HFF-Myc (cell line): ENCODE measurements around the gene BCDIN3D.

Experiments used
- DNase-seq: peaks from one replicate; pipeline ENCODE4 v3.0.0-alpha.2; 2011; ENCODE audit warnings: low read depth; ENCODE audit errors: extremely low read depth
- H3K4me3 ChIP-seq: replicated peaks from 2 replicates; pipeline ENCODE4 v1.5.1; 2011; ENCODE audit warnings: low read depth, mild to moderate bottlenecking, control low read depth, low read length
- TF ChIP-seq, protein P1 (sequence below): IDR thresholded peaks from 2 replicates; pipeline ENCODE4 v1.5.1; 2012; ENCODE audit warnings: mild to moderate bottlenecking, low read depth, low read length, control low read depth; ENCODE audit errors: missing control alignments

The BCDIN3D gene

DNA sequence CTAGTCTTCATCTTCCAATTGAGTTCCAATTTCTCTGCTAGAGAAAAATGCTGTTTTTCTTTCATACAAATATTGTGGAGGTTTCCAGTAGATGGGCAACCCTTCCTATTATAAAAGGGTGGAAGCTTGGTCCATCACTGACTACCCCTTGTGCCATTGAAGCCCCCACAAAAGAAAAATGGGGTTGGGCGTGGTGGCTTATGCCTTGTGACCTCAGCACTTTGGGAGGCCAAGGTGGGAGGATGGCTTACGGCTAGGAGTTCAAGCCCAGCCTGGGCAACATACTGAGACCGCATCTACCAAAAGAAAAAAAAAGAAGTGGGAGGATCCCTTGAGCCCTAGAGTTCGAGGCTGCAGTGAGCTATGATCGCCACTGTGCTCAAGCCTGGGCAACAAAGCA is 37.5 kb downstream of the BCDIN3D start:
- no peak overlapping the region for H3K4me3 ChIP-seq
- no peak for DNase-seq
- TF ChIP-seq, protein P1, sequence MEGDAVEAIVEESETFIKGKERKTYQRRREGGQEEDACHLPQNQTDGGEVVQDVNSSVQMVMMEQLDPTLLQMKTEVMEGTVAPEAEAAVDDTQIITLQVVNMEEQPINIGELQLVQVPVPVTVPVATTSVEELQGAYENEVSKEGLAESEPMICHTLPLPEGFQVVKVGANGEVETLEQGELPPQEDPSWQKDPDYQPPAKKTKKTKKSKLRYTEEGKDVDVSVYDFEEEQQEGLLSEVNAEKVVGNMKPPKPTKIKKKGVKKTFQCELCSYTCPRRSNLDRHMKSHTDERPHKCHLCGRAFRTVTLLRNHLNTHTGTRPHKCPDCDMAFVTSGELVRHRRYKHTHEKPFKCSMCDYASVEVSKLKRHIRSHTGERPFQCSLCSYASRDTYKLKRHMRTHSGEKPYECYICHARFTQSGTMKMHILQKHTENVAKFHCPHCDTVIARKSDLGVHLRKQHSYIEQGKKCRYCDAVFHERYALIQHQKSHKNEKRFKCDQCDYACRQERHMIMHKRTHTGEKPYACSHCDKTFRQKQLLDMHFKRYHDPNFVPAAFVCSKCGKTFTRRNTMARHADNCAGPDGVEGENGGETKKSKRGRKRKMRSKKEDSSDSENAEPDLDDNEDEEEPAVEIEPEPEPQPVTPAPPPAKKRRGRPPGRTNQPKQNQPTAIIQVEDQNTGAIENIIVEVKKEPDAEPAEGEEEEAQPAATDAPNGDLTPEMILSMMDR: no peak

DNA sequence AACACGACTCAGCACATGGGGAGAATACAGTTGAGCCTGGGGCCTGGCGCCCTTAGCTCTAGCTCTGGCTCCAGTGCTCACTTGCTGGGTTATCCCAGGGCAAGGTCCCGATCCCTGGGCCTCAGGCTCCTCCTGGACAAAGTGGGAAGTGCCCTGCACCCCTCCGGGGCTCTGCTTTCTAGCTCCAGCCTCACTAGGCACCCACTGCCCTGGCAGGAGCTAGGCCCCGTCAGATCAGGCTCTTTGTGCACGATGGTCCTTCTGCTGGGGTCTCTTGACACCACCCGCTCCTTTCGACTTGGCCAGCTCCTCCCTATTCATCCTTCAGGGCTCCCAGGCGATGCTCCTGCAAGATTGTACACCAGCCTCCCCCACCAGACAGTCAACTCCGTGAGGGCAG is 38.1 kb downstream of the BCDIN3D start:
- H3K4me3 ChIP-seq: no peak overlapping the region
- DNase-seq: no peak
- TF ChIP-seq, protein P1: no peak

DNA sequence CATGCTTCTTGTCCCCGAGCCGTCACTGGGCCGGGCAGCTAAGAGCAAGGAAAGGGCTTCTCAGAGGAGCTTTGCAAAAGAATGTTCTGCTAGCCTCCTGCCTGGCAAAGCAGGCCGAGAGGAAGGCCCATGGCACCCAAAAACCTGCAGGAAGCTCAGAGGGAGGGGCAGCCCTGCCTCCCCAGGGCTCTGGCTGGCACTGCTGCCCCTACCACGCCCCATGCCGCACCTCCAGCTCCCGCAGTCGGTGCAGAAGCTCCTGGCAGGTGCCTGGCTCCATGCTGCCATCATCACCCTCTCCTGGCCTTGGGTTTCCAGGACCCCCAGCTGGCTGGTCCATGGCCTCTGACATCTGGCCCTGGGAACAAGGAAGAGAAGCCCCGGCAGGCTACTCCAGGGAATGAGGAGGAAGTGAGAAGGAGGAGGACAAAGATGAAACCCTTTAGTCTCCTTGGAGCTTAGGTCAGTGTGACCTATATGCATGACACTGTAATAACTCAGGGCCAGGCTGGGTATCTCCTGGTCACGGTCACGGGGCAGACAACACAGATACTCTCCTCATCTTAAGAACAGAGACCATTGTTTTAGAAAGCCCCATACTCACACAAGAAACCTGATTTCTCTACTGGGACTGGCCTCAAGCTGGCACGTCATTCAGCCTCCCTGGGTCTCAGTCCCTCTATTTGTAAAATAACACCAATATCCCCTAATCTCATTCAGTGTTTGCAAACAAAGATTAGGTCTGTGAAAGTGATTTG is 39.0 kb downstream of the BCDIN3D start:
- TF ChIP-seq, protein P1: no peak
- no peak overlapping the region for H3K4me3 ChIP-seq
- DNase-seq: no peak

DNA sequence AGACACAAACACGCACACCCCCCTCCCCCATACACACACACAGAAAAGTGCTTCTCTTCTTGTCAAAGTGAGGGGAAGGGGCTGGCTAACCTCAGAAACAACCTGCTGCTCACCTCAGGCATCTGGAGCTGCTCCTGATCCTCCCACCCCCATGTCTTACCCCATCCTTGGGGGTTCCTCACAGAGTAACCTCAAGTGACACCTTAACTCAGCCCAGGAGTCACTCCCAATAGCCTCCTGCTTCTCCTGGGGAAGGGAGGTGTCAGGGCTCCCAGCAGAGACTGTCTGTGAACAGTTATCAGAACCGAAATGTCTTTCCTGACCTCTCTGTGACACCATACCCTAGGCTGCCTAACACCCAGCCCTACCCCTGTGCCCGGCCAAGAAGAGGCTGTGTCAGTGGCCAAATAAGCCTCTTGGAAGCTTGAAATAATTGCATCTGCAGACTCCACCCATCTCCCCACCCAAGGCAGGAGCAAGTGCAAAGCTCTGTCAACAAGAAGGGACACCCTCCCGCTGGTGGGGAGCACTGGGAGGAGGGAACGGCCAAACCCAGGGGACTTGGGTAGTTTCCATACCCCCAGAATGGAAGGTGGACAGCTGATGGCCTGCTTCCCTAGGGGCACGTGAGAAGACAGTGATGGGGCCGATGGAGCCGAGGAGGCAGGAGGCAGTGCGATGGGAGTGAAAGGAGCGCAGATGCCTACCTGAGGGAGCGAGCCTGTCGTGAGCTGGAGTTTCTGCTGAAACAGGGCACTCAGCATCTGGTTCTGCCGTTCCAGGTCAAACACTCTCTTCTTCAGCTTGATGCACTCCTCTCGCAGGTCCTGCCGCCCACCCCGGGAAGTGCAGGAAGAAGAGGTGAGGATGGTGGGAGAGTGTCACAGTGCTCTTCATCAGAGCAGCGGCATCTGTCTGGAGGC is 41.5 kb downstream of the BCDIN3D start:
- TF ChIP-seq, protein P1: no peak
- H3K4me3 ChIP-seq: no peak overlapping the region
- DNase-seq: no peak

DNA sequence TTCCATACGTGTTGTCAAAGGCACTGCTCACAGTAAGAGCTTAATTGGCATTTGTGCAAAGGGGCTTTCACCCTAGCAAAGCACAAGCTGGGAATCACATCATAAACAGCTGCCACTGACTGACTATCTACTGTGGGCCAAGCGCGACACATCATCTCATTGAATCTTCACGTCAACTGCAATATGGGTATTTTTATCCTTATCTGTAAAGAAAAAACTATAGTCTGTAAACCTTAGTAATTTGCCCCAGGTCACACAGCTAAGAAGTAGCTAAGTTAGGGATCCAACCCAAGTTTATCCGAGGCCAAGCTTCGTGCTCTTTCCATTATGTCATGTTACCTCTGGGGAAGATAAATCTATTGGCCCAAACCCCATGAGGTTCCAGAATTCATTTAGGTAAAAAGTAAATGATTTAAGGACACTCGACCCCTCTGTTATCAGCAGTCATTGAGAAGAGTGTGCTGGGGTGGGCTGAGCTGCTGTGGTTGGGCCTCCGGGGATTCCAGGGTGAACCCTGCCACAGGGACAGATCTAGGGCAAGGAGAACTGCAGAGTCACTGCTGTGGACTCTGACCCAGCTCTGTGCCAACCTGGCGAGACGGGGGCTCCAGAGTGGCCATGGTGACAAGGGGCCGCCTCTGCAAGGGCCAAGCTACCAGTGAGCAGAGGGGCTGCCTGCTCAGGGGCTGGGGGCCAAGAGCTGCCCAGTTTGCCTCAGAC is 42.3 kb downstream of the BCDIN3D start:
- TF ChIP-seq, protein P1: no peak
- DNase-seq: no peak
- H3K4me3 ChIP-seq: no peak overlapping the region

DNA sequence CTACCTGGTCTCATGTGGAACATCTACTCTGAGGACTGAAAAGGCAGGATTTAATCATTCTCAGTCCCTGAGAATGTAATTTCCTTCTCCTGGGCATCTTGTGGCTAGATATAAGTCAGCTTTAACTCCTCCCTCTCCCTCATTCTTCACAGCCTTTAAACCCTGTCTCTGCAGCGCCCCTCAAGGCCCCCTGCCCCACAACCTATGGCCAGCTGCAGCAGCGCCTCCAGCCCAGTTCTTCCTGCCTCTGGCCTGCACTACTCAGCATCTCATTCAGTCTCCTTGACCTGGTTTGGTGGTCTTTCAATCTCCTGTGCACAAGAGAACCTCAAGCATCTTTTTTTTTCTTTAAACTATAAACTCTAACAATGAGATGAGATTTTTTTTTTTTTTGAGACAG is 44.0 kb downstream of the BCDIN3D start:
- TF ChIP-seq, protein P1: no peak

More for the DNA sequence above, 44.0 kb downstream of the BCDIN3D start:
- DNase-seq: no peak
- H3K4me3 ChIP-seq: no peak overlapping the region
